HG03342 (cell line): ENCODE results near the gene PNPLA3.

Source experiments
- ATAC-seq: cut with Tn5 transposase; IDR thresholded peaks from one replicate; pipeline ENCODE4 v1.9.1; 2021; ENCODE audit warnings: mild to moderate bottlenecking, moderate library complexity; ENCODE audit not compliant: unreplicated experiment

The PNPLA3 gene

DNA sequence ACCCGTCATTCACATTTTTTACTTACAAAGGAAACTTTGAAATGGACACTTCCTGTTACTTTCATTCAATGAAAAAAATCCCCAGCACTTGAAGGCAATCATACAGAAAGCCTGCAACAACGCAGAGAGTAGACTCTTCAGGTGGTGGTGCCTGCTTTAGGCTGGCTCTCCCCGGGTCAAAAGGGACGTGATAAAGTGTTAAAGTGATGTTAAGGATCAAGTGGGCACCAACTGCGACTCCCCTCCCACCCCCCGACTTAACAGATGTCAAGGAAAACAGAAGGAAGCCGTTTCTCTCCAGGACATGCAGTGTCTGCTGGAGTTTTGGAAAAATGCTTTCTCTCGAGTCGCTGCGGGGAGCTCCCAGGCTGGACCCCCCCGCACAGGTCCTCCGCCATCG, 414 bp upstream of the PNPLA3 start:
- ATAC-seq = no peak

DNA sequence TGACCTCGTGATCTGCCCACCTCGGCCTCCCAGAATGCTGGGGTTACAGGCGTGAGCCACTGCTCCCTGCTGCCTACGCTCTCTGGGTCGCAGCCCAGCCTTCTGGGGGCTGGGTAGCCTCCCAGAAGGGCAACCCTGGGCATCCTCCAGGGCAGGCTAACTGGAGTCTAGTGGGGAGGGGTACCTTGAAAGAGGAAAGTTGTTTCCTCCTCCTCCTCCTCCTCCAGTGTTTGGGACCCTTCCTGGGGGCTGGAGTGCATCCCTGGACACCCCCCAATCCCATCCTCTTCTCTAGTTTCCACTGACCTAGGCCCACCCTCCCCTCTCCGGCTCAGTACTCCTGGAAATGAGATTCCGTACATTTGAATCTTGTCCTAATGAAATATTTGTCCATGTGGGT, 1.3 kb downstream of the PNPLA3 start:
- ATAC-seq = no peak

DNA sequence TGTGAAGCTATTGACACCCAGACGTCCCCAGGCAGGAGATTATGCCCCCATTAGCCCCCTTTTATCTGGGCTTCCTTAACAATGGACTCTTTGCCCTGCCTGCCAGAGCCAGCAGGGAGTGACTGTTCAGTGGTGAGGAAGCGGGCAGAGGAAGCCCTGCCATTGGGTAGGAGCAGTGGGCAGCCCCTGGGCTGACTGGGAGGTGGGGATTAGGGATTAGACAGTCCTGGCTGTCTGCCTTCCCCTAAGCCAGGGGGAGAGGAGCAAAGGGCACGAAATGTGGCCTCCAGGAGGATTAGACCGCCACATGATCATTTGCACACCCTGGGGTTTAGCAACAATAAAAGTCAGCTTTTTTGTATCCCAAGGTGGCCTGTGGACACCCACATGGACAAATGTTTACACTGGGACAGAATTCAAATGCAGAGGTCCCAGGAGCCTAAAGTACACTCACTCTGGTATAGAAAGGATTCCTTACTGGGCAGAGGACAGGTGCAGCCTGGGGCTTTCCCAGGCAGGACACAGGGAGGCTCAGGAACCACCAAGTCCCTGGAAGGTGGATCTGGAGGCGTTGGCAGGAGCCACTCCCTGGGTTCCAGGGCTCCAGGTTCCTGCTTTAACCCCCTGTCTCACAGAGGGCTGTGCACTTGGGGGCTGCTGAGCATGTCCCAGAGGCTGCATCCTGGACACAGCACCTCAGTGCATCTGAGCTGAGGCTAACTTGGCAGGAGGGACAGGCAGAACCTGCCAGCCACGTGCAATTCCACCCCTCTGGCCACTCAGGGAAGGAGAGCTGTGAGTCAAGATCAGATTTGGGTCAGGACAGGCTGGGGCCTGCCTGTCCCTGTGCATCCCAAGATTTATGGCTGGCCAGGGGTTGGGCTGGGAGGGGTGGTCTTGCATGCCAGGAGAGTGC, 2.1 kb downstream of the PNPLA3 start:
- no peak for ATAC-seq

DNA sequence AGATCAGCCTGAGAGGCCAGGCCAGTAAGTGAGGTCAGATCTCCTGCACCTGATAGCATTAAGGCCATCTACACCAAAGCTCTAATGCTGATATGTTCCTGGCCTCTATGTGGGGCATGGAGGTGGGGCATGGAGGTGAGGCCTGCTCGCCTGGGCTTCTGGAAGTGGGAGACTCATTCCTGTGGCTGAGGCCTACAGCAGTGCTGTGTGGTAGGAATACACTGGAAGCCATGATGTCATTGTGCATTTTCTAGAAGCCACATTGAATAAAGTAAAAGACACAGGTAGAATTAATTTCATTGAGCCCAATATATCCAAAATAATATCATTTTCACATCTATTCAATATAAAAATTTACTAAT, 2.7 kb downstream of the PNPLA3 start:
- ATAC-seq = no peak

DNA sequence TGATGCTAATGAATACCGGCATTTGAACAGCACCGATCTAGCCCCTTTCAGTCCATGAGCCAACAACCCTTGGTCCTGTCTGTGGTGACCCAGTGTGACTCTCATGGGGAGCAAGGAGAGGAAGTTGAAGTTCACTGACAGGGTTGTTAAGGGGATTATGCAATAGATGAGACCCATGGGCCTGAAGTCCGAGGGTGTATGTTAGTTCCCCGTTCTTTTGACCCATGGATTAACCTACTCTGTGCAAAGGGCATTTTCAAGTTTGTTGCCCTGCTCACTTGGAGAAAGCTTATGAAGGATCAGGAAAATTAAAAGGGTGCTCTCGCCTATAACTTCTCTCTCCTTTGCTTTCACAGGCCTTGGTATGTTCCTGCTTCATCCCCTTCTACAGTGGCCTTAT, 4.9 kb downstream of the PNPLA3 start:
- no peak for ATAC-seq

DNA sequence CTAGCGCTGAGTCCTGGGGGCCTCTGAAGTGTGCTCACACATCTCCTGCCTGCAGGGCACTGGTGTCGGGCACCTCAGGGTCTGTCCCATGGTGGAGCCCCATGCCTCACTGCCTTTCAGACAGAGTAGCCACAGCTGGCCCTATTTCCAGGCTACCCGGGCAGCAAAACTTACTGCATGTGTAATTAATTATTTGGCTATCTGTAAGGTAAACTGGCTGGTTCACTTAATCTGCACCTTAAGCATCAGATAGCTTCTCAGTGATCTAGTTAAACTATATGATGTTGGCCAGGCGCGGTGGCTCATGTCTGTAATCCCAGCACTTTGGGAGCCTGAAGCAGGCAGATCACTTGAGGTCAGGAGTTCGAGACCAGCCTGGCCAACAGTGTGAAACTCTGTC, 5.3 kb downstream of the PNPLA3 start:
- ATAC-seq = no peak

DNA sequence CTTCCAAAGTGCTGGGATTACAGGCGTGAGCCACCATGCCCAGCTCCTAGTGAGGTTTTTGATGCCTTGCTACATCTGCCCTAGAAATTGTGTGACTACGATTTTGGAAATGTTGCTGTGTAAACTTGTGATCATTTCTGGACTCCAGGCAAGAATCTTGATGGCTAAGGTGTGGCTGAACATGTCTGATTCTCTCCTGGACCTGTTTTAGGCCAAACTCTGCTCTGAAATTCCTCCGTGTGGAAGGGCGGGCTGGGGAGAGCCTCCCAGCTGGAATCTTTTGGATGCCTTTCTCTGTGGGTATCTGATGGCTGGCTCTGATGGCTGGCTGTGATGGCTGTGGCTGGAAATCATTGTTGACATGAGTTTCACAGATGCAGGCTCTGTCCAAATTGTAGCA, 8.2 kb downstream of the PNPLA3 start:
- no peak for ATAC-seq

DNA sequence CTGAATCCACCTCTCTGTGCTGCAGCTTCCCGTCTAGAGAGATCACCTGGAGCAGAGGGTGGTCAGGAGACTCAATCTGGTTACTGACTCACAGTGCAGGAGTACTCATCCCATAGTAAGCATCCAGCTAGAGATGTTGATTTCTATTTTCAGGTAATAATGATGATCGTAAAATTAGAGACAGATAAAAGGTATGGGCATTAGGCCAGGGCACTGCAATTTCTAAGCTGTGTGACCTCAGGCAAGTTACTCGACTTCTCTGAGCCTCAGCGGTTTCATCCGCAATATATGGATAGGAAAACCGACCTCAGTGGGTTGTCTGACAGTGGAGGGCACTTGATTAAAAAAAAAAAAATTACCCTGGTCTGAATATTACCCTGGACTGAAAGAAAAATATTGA, 17.8 kb downstream of the PNPLA3 start:
- no peak for ATAC-seq

DNA sequence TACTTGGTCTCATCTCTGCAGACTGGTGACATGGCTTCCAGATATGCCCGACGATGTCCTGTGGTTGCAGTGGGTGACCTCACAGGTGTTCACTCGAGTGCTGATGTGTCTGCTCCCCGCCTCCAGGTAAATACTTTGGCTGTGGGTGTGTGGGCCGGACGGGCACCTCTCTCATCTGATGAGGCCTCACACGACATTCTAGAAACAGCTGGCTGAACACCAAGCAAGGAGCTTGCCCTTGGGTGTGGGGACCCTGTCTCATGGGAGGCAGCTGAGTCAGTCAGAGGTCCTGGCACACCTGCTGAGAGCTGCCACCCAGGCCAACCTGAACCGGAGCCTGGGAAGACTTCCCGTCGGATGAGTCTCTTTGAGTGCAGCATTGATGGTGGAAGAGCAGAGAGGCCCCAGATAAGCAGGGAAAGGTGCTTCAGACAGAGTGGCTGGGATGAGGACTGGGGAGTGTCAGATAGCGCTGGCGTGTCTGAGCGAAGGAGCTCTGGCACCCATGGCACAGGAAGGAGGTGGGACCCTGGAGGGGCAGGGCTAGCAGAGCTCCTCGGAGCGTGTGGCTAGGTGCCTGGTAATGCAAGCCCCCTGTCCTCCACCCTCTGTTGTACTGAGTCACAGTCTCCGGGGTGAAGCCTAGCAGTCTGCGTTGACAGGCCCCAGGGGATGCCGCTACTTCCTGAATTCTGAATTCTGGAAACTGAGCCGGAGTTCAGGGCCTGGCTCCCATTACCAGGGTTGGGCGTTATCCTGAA, 21.2 kb downstream of the PNPLA3 start:
- no peak for ATAC-seq

DNA sequence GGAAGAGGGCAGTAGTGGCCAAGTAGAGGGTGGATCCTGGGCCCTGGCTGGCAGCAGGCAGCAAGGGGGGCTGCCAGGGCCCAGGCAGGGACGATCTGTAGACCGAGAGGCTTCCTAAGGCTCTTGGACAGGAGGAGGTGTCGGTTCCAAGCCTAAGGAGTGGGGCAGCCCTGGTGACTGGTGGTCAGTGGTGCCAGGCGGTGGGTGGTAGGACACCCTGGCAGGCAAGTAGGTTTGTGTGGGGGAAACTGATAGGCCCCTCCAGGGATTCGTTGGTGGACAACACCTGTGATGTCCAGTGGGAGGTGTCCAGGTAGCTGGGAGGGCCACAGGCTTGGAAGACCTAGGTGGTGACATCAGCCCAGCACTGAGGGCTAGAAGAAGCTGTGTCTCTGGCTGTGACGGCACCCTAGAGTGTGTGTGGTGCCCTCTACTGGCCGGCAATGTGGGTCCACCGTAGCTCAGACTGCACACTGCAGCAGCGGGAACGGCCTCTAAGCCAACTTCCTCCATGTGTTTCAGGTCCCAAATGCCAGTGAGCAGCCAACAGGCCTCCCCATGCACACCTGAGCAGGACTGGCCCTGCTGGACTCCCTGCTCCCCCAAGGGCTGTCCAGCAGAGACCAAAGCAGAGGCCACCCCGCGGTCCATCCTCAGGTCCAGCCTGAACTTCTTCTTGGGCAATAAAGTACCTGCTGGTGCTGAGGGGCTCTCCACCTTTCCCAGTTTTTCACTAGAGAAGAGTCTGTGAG, 22.2 kb downstream of the PNPLA3 start:
- peak; percentile 44 for ATAC-seq

DNA sequence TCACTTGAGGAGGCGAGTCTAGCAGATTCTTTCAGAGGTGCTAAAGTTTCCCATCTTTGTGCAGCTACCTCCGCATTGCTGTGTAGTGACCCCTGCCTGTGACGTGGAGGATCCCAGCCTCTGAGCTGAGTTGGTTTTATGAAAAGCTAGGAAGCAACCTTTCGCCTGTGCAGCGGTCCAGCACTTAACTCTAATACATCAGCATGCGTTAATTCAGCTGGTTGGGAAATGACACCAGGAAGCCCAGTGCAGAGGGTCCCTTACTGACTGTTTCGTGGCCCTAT, 22.7 kb downstream of the PNPLA3 start:
- ATAC-seq = no peak

DNA sequence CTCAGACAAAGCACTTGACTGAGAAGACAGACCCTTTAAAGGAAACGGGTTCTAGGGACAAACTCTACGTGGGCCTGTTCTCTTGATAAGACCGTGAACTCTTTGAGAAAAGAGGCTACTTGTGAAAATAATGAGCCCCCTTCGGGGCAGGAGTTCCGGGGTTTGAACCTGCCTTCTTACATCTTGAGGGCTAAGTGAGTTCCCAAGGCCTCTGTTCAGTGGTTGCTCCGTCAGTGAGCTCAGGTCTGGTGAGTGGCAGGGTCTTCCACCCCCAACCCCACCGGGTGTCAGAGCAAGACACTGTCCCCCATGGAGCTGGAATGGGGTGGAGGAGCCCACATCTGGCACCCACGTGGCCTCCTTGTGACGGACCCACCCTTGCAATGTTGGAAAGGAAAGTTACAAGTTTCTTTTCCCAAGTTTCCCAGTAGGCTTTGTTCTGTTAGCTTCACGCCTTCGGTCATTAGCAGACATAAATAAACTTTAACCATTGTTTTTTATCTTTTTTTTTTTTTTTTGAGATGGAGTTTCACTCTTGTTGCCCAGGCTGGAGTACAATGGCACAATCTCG, 25.3 kb downstream of the PNPLA3 start:
- ATAC-seq = no peak

DNA sequence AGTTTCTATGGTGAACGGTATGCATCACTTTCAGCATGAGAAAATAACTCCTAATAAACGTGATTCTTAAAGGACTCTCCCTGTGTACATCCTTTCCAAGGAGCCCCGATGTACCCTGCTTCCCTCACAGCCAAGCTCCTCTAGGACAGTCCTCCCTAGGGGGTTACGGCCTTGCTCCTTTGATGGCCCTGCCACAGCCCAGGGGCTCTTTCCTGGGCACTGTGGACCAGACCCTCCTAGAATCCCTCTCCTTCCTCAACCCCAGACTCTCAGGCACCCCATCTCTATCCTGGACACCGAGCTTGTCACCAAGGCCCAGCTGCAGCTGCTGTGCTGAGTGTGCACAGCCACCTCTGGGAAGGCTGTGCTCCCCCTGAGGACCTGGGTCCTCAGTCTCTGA, 27.8 kb downstream of the PNPLA3 start:
- no peak for ATAC-seq

DNA sequence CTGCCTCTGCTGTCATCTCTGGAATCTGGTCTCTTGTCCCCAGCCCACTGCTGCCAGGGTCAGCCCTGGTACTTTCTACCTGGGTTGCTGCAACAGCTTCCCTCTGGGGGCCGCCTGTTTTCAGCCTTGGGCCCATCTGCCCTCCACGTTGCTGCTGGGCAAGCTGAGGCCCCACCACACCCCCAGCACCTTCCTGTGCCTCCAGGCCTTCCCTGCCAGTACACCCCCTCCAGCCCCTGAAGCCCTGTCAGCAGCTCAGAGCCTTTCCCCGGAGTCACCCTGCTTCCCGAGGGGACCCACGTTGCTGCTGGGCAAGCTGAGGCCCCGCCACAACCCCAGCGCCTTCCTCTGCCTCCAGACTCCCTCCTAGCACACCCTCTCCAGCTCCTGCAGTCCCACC, 28.4 kb downstream of the PNPLA3 start:
- no peak for ATAC-seq

DNA sequence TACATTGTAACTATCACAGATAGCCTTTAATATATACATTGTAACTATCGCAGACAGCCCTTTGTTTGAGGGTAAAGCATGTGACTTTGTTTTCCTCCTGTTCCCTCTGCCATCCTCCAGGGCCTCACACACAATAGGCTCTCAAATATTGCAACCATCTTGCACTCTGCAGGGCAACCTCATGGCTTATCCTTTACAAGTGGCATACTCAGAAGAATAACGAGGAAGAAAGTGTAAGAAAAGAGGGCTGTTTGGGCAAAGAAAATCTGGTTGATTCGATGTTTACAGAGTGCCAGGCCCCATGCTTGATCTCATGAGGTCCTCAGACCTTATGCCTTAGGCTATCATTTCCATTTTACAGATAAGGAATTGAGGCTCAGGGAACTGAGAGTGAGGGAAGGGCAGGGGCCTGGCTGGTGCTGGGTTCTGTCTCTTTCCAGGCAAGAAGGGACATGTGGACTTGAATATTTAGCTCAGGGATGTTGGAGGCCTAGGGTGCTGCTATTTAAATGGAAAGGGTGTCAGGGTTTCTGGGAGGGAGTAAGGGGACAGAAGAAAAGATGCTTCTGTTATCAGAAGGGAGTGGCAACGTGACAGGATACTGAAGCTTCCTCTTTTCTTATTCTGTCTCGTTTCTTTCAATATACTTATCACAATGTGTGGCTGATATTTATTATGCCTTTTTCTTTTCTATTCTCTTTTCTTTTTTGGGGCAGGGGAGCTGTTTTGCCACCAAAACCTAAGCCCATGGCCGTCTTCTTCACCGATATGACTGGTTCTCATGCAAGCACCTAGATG, 30.6 kb downstream of the PNPLA3 start:
- ATAC-seq = no peak

DNA sequence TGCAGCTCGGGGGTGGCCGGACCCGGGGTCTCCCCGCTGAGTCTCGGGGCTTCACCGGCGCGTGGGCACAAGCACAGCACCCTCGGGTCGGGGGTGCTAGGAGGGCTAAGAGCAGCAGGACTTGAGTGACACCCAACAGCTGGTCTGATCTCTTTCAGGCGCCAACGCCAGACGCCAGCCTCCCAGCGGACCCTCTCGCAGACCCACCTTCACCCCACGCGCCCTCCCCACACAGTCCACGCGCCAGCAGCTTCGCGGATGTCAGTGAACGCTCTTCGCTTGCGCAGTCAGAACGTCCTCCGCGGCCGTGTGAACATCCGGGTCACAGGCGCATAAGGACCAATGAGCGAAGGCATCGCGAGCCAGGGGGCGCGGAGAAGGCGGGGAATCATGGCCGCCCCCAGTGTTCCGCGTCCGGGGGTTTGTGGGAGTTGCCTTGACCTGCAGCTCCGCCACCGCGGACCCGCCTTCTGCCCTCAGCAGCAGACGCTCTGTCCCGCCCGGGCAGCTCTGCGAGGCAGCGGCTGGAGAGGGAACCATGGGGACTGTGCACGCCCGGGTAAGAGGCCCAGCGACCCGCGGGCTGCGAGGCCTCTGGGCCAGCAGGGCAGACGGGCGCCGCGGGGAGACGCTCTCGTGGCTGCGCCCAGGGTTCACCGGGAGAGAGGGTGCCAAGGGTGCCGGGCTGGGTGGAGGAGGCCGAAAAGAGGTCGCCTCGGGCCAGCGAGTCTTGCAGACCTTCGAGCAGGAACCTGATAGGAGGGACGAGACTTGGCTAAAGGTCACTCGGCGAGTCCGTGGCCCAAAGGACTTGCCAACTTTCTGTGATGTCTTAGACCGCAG, 31.7 kb downstream of the PNPLA3 start, which contains the start of gene SAMM50:
Gene SAMM50 (plus strand): TSS at position 403 of the 843 bp plus-strand sequence. CDS start 136 bp downstream, at position 539.
- ATAC-seq = peak; percentile 89

DNA sequence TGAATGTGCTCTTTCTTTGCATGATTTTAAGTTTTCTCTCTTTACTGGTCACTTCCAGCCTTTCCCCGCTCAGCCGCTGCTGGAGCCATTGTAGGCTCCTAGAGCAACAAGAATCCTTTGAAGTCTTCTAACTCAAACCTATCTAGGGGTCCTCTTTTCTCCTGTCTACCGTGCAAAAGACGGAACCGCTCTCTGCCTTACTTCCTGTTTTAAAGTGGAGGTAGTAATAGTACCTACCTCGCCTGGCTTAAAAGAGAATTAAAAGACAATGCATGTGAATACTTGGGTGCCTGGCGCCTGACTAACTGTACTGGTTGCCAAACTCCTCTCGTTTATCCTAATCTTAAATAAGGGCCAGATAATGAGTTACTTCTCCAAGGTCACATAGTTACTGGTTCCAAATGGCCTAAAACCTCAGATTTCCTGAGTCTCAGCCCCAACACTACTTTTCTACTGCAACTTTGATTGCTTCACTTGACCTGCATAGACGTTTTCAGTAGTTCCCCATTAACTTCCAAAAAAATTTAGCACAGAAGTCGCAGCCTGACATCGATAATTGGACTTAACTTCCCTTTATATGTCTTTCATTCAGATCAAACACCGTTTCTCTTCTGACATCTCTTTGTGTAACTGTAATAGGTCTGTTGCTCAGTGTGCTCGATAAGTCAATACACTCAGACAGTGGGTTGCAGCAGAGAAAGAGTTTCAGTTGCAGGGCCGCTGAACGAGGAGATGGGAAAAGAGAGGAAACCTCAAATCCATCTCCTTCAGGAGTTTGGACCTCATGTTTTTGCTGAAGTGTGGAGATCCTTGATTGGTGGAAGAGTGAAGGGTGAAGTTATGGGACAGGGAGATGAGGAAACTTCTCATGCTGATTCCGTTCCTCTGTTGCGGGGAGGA, 32.5 kb downstream of the PNPLA3 start:
- ATAC-seq = peak; percentile 18

DNA sequence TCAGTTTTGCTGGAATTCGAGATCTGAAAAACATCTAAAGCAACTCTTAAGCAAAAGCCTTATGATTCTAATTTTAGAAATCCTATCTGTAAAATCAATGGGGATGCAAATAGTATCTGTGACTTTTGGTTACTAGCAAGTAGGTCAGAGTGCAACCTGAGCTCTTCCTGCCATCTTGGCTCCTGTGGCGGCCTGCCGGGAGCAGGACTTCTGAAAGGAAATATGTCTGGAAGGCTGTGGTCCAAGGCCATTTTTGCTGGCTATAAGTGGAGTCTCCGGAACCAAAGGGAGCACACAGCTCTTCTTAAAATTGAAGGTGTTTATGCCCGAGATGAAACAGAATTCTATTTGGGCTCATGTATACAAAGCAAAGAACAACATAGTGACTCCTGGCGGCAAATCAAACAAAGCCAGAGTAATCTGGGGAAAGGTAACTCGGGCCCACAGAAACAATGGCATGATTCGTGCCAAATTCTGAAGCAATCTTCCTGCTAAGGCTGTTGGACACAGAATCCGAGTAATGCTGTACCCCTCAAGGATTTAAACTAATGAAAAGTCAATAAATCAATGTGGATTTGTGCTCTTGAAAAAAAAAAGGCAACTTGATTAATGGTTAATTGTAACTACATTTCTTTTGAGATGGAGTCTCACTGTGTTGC, 33.3 kb downstream of the PNPLA3 start:
- ATAC-seq = no peak
